CD4-positive, alpha-beta T cell treated with Interleukin-6 at 100 ng/mL for 8 hours (primary cell): Measurements from ENCODE around the gene VWA3A.
"Not testable (repeated sequence)": the region's sequence is repeated elsewhere in the genome, so short reads cannot be mapped to it uniquely, and the experiment has no call there.

ENCODE experiments used
- DNase-seq: peaks from one replicate; pipeline ENCODE4 v3.0.0-alpha.2; 2020; ENCODE audit warnings: mixed read lengths, low spot score

Gene VWA3A

GRCh38 chr16:22132801-22133200 is 40.5 kb downstream of the VWA3A start:
- DNase-seq = no peak

GRCh38 chr16:22138482-22138881 is 46.1 kb downstream of the VWA3A start:
- no peak for DNase-seq

- no peak for DNase-seq
Measured at GRCh38 chr16:22139008-22139407, 46.7 kb downstream of the VWA3A start.

- DNase-seq = no peak
Measured at GRCh38 chr16:22139732-22140131, 47.4 kb downstream of the VWA3A start.

- DNase-seq = no peak
Measured at GRCh38 chr16:22141767-22142166, 49.4 kb downstream of the VWA3A start.

GRCh38 chr16:22144520-22144919 is 52.2 kb downstream of the VWA3A start:
- DNase-seq = no peak

GRCh38 chr16:22147853-22148252 is 55.5 kb downstream of the VWA3A start:
- no peak for DNase-seq

GRCh38 chr16:22151246-22151998 is 59.1 kb downstream of the VWA3A start:
- no peak for DNase-seq

GRCh38 chr16:22152316-22152715 is 60.0 kb downstream of the VWA3A start:
- no peak for DNase-seq

GRCh38 chr16:22153078-22153477 is 60.7 kb downstream of the VWA3A start:
- DNase-seq = not testable (repeated sequence)

GRCh38 chr16:22161401-22161800 is 69.1 kb downstream of the VWA3A start:
- DNase-seq = no peak

- peak; percentile 35 for DNase-seq
Measured at GRCh38 chr16:22161999-22162655, 69.8 kb downstream of the VWA3A start, which contains the start of gene SDR42E2. Gene SDR42E2 (plus strand): TSS chr16:22162506. CDS start chr16:22165583, 3,077 bp downstream.

- no peak for DNase-seq
Measured at GRCh38 chr16:22162656-22163009, 70.3 kb downstream of the VWA3A start.

- no peak for DNase-seq
Measured at GRCh38 chr16:22163806-22164205, 71.5 kb downstream of the VWA3A start.

- DNase-seq = no peak
Measured at GRCh38 chr16:22164482-22164881, 72.1 kb downstream of the VWA3A start.

GRCh38 chr16:22165508-22166285 is 73.4 kb downstream of the VWA3A start:
- DNase-seq = no peak

GRCh38 chr16:22171953-22172352 is 79.6 kb downstream of the VWA3A start:
- DNase-seq = no peak

GRCh38 chr16:22172642-22173041 is 80.3 kb downstream of the VWA3A start:
- DNase-seq = not testable (repeated sequence)

GRCh38 chr16:22174642-22175041 is 82.3 kb downstream of the VWA3A start:
- no peak for DNase-seq

- no peak for DNase-seq
Measured at GRCh38 chr16:22177968-22178930, 85.9 kb downstream of the VWA3A start.

GRCh38 chr16:22181426-22181825 is 89.1 kb downstream of the VWA3A start:
- no peak for DNase-seq

- no peak for DNase-seq
Measured at GRCh38 chr16:22181843-22182242, 89.5 kb downstream of the VWA3A start.
